ENCODE data around the gene ENTPD2. TPM values are rescaled to one million over a fixed set of nuclear protein-coding genes. Genes with fewer than 3 reads are reported as not detected.

Gene ENTPD2
- total RNA-seq, 1 donor from 2014 or later = 0.19 TPM

GRCh38 chr9:137019891-137020683 is 33.8 kb downstream of the ENTPD2 start:
- Mint-ChIP-seq H3K9me3 (ENCODE audit: low read depth) (no peaks in the 10 kb centered on the region), H3K4me1 (ENCODE audit: low read depth) (no peaks in the 10 kb centered on the region), H3K36me3 (ENCODE audit: insufficient read depth) (peaks cover 1% of the 10 kb centered on the region), H3K4me3 (ENCODE audit: low read depth) (no peak overlapping the region), H3K27ac (no peak overlapping the region), H3K27me3 (no peaks in the 10 kb centered on the region)
- DNase-seq (ENCODE audit: low spot score, unreplicated experiment) = no peak
- TF ChIP-seq, protein P1, sequence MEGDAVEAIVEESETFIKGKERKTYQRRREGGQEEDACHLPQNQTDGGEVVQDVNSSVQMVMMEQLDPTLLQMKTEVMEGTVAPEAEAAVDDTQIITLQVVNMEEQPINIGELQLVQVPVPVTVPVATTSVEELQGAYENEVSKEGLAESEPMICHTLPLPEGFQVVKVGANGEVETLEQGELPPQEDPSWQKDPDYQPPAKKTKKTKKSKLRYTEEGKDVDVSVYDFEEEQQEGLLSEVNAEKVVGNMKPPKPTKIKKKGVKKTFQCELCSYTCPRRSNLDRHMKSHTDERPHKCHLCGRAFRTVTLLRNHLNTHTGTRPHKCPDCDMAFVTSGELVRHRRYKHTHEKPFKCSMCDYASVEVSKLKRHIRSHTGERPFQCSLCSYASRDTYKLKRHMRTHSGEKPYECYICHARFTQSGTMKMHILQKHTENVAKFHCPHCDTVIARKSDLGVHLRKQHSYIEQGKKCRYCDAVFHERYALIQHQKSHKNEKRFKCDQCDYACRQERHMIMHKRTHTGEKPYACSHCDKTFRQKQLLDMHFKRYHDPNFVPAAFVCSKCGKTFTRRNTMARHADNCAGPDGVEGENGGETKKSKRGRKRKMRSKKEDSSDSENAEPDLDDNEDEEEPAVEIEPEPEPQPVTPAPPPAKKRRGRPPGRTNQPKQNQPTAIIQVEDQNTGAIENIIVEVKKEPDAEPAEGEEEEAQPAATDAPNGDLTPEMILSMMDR (IDR thresholded peaks at IDR 0.05; ENCODE audit: unreplicated experiment) = no peak

- H3K4me1 Mint-ChIP-seq (ENCODE audit: low read depth) = no peaks in the 10 kb centered on the region
- DNase-seq (ENCODE audit: low spot score, unreplicated experiment) = no peak
- H3K4me3 Mint-ChIP-seq (ENCODE audit: low read depth) = no peak overlapping the region
- TF ChIP-seq, protein P1 (IDR thresholded peaks at IDR 0.05; ENCODE audit: unreplicated experiment) = no peak
- no peaks in the 10 kb centered on the region for H3K9me3 Mint-ChIP-seq (ENCODE audit: low read depth)
- peaks cover 1% of the 10 kb centered on the region for H3K36me3 Mint-ChIP-seq (ENCODE audit: insufficient read depth)
- no peak overlapping the region for H3K27ac Mint-ChIP-seq
- H3K27me3 Mint-ChIP-seq = no peaks in the 10 kb centered on the region
These were observed 34.9 kb downstream of the ENTPD2 start for GRCh38 chr9:137018761-137019559.

DNA sequence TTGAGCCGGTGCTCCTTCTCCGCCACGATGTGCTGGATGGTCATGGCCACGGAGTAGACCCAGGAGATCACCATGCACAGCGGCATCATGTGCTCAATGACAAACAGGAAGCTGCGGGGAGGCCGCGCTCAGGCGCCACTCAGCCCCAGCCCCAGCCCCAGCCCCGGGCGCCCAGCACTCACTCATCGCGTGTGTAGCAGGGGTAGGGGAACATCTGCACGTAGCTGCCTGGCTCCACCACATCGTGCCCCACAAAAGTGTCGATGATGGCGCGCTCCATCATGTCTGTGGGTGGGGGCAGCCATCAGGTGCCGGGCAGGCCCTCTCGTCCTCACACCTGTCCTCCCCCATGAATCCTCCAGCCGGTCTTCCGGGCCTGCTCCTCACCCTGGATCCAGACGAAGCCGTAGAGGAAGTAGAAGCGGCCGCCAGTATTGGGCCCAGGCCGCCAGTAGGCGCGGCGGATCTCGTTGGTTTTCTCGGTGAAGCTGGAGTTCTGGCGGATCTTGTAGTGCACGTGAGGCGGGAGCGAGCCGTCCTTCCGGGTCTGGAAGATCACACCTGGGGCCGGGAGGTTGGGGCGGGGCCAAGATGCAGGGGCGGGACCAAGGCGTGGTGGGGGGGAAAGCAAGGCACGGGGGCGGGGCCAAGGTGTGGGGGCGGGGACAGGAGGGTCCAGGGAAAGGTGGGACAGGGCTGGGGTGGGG is 35.9 kb downstream of the ENTPD2 start:
- Mint-ChIP-seq H3K9me3 (ENCODE audit: low read depth) (no peaks in the 10 kb centered on the region), H3K36me3 (ENCODE audit: insufficient read depth) (peaks cover 1% of the 10 kb centered on the region), H3K4me3 (ENCODE audit: low read depth) (no peak overlapping the region), H3K27me3 (no peaks in the 10 kb centered on the region), H3K27ac (no peak overlapping the region), H3K4me1 (ENCODE audit: low read depth) (no peaks in the 10 kb centered on the region)
- DNase-seq (ENCODE audit: low spot score, unreplicated experiment) = no peak
- TF ChIP-seq, protein P1 (IDR thresholded peaks at IDR 0.05; ENCODE audit: unreplicated experiment) = no peak

GRCh38 chr9:137017071-137017470 is 36.8 kb downstream of the ENTPD2 start:
- H3K27ac Mint-ChIP-seq = no peak overlapping the region
- TF ChIP-seq, protein P1 (IDR thresholded peaks at IDR 0.05; ENCODE audit: unreplicated experiment) = no peak
- no peak overlapping the region for H3K4me3 Mint-ChIP-seq (ENCODE audit: low read depth)
- no peak for DNase-seq (ENCODE audit: low spot score, unreplicated experiment)
- no peaks in the 10 kb centered on the region for H3K4me1 Mint-ChIP-seq (ENCODE audit: low read depth)
- no peaks in the 10 kb centered on the region for H3K9me3 Mint-ChIP-seq (ENCODE audit: low read depth)
- H3K36me3 Mint-ChIP-seq (ENCODE audit: insufficient read depth) = peaks cover 1% of the 10 kb centered on the region
- H3K27me3 Mint-ChIP-seq = no peaks in the 10 kb centered on the region

GRCh38 chr9:137016436-137016835 is 37.4 kb downstream of the ENTPD2 start:
- no peak for DNase-seq (ENCODE audit: low spot score, unreplicated experiment)
- no peak overlapping the region for H3K4me3 Mint-ChIP-seq (ENCODE audit: low read depth)
- H3K27ac Mint-ChIP-seq = no peak overlapping the region
- no peaks in the 10 kb centered on the region for H3K9me3 Mint-ChIP-seq (ENCODE audit: low read depth)
- TF ChIP-seq, protein P1 (IDR thresholded peaks at IDR 0.05; ENCODE audit: unreplicated experiment) = no peak
- H3K36me3 Mint-ChIP-seq (ENCODE audit: insufficient read depth) = peaks cover 1% of the 10 kb centered on the region
- no peaks in the 10 kb centered on the region for H3K27me3 Mint-ChIP-seq
- H3K4me1 Mint-ChIP-seq (ENCODE audit: low read depth) = no peaks in the 10 kb centered on the region

Measured in progenitor cell of endocrine pancreas (in vitro differentiated cells).